HEK293 (cell line): ENCODE results near the gene BANF2.

Experiments used
- BCL11B ChIP-seq: fragments of 450-650 bp; formaldehyde crosslinking; IDR thresholded peaks from 2 replicates; pipeline ENCODE4 v1.5.1; 2016; ENCODE audit warnings: low read depth, missing biosample characterization, missing genetic modification characterization
- CTCF ChIP-seq: fragments of 450-650 bp; formaldehyde crosslinking; IDR thresholded peaks from 2 replicates; pipeline ENCODE4 v1.5.1; 2016; ENCODE audit warnings: missing biosample characterization, missing genetic modification characterization
- SCRT2 ChIP-seq: fragments of 450-650 bp; formaldehyde crosslinking; IDR thresholded peaks from 2 replicates; pipeline ENCODE4 v1.5.1; 2016; ENCODE audit warnings: missing biosample characterization, missing genetic modification characterization
- SP7 ChIP-seq: fragments of 450-650 bp; formaldehyde crosslinking; IDR thresholded peaks from 2 replicates; pipeline ENCODE4 v1.5.1; 2016; ENCODE audit warnings: missing biosample characterization, missing genetic modification characterization
- TCF7L2 ChIP-seq: IDR thresholded peaks from 2 replicates; pipeline ENCODE4 v1.6.1; 2011; ENCODE audit warnings: low read depth, mild to moderate bottlenecking, inconsistent platforms, low read length, moderate library complexity, borderline replicate concordance
- ZBTB21 ChIP-seq: fragments of 450-650 bp; formaldehyde crosslinking; IDR thresholded peaks from 2 replicates; pipeline ENCODE4 v1.5.1; 2017; ENCODE audit warnings: missing biosample characterization, missing genetic modification characterization
- ZNF114 ChIP-seq: fragments of 450-650 bp; formaldehyde crosslinking; IDR thresholded peaks from 2 replicates; pipeline ENCODE4 v1.5.0; 2017; ENCODE audit warnings: missing biosample characterization, missing genetic modification characterization
- ZNF274 ChIP-seq, 2 experiments: fragments of 200-500 bp in 1 of 2; fragments of 450-650 bp in 1 of 2; sonication (Bioruptor generic) in 1 of 2; formaldehyde crosslinking in 1 of 2; IDR thresholded peaks; 2 replicates each; pipeline versions ENCODE4 v1.5.1 to v1.6.1; 2014 to 2016; ENCODE audit warnings: borderline replicate concordance in 1 of 2, inconsistent platforms in 1 of 2, low read length in 1 of 2, missing biosample characterization in 1 of 2, missing genetic modification characterization in 1 of 2
- ZNF280C ChIP-seq: fragments of 450-650 bp; formaldehyde crosslinking; IDR thresholded peaks from 2 replicates; pipeline ENCODE4 v1.5.1; 2016; ENCODE audit warnings: missing biosample characterization, missing genetic modification characterization
- ZNF280D ChIP-seq: fragments of 450-650 bp; formaldehyde crosslinking; IDR thresholded peaks from 2 replicates; pipeline ENCODE4 v1.5.1; 2016; ENCODE audit warnings: missing biosample characterization, missing genetic modification characterization
- ZNF302 ChIP-seq: fragments of 450-650 bp; formaldehyde crosslinking; IDR thresholded peaks from 2 replicates; pipeline ENCODE4 v1.5.1; 2016; ENCODE audit warnings: missing biosample characterization, missing genetic modification characterization, low read depth
- TF ChIP-seq, protein P1 (sequence below): fragments of 450-650 bp; formaldehyde crosslinking; IDR thresholded peaks from 2 replicates; pipeline ENCODE4 v1.5.1; 2016; ENCODE audit warnings: missing biosample characterization, missing genetic modification characterization, low read depth
- TF ChIP-seq, protein P2 (sequence below): fragments of 450-650 bp; formaldehyde crosslinking; conservative IDR thresholded peaks from 2 replicates; pipeline ENCODE4 v1.5.1; 2016; ENCODE audit warnings: low read depth, missing biosample characterization, missing genetic modification characterization
- TF ChIP-seq, protein P3 (sequence below): fragments of 450-650 bp; formaldehyde crosslinking; IDR thresholded peaks from 2 replicates; pipeline ENCODE4 v1.5.1; 2016; ENCODE audit warnings: missing biosample characterization, missing genetic modification characterization

GRCh38 chr20:17726902-17727301, 27.1 kb downstream of the BANF2 start:
- TF ChIP-seq SCRT2 (tag by site-specific recombination) (no peak), ZNF274 (IDR thresholded peaks at IDR 0.05; ENCODE audit: low read length) (no peak), ZNF274 (tag by site-specific recombination; IDR thresholded peaks at IDR 0.05; ENCODE audit: borderline replicate concordance) (no peak), ZBTB21 (tag by site-specific recombination) (no peak), TCF7L2 (no peak), BCL11B (tag by site-specific recombination) (no peak), ZNF114 (tag by site-specific recombination) (no peak), ZNF280D (tag by site-specific recombination) (no peak), ZNF302 (tag by site-specific recombination) (no peak), CTCF (tag by site-specific recombination) (no peak), SP7 (no peak), ZNF280C (no peak)
- TF ChIP-seq, protein P1, sequence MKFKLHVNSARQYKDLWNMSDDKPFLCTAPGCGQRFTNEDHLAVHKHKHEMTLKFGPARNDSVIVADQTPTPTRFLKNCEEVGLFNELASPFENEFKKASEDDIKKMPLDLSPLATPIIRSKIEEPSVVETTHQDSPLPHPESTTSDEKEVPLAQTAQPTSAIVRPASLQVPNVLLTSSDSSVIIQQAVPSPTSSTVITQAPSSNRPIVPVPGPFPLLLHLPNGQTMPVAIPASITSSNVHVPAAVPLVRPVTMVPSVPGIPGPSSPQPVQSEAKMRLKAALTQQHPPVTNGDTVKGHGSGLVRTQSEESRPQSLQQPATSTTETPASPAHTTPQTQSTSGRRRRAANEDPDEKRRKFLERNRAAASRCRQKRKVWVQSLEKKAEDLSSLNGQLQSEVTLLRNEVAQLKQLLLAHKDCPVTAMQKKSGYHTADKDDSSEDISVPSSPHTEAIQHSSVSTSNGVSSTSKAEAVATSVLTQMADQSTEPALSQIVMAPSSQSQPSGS (tag by site-specific recombination): no peak
- TF ChIP-seq, protein P2, sequence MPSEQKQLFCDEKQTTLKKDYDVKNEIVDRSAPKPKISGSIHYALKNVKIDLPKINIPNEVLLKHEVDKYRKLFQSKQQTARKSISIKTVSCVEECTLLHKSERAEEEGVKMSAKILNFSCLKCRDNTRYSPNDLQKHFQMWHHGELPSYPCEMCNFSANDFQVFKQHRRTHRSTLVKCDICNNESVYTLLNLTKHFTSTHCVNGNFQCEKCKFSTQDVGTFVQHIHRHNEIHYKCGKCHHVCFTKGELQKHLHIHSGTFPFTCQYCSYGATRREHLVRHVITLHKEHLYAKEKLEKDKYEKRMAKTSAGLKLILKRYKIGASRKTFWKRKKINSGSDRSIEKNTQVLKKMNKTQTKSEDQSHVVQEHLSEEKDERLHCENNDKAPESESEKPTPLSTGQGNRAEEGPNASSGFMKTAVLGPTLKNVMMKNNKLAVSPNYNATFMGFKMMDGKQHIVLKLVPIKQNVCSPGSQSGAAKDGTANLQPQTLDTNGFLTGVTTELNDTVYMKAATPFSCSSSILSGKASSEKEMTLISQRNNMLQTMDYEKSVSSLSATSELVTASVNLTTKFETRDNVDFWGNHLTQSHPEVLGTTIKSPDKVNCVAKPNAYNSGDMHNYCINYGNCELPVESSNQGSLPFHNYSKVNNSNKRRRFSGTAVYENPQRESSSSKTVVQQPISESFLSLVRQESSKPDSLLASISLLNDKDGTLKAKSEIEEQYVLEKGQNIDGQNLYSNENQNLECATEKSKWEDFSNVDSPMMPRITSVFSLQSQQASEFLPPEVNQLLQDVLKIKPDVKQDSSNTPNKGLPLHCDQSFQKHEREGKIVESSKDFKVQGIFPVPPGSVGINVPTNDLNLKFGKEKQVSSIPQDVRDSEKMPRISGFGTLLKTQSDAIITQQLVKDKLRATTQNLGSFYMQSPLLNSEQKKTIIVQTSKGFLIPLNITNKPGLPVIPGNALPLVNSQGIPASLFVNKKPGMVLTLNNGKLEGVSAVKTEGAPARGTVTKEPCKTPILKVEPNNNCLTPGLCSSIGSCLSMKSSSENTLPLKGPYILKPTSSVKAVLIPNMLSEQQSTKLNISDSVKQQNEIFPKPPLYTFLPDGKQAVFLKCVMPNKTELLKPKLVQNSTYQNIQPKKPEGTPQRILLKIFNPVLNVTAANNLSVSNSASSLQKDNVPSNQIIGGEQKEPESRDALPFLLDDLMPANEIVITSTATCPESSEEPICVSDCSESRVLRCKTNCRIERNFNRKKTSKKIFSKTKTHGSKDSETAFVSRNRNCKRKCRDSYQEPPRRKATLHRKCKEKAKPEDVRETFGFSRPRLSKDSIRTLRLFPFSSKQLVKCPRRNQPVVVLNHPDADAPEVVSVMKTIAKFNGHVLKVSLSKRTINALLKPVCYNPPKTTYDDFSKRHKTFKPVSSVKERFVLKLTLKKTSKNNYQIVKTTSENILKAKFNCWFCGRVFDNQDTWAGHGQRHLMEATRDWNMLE (tag by site-specific recombination): no peak
- TF ChIP-seq, protein P3, sequence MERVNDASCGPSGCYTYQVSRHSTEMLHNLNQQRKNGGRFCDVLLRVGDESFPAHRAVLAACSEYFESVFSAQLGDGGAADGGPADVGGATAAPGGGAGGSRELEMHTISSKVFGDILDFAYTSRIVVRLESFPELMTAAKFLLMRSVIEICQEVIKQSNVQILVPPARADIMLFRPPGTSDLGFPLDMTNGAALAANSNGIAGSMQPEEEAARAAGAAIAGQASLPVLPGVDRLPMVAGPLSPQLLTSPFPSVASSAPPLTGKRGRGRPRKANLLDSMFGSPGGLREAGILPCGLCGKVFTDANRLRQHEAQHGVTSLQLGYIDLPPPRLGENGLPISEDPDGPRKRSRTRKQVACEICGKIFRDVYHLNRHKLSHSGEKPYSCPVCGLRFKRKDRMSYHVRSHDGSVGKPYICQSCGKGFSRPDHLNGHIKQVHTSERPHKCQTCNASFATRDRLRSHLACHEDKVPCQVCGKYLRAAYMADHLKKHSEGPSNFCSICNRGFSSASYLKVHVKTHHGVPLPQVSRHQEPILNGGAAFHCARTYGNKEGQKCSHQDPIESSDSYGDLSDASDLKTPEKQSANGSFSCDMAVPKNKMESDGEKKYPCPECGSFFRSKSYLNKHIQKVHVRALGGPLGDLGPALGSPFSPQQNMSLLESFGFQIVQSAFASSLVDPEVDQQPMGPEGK (tag by site-specific recombination): no peak
